BLaER1 treated with 17β-estradiol and CSF1 and Interleukin-3, amounts not matched to agents 10 nM and 100 nM (cell line): Measurements from ENCODE around the gene GMFB.
"Not testable (repeated sequence)": the region's sequence is repeated elsewhere in the genome, so short reads cannot be mapped to it uniquely, and the experiment has no call there.

ENCODE experiments used
- H3K27ac ChIP-seq, 11 experiments: shearing (Covaris generic); formaldehyde crosslinking; 2 replicates each; pipeline ENCODE4 v1.8.1; 2022
- H3K27me3 ChIP-seq, 11 experiments: shearing (Covaris generic); formaldehyde crosslinking; 2 replicates each; pipeline ENCODE4 v1.8.1; 2022
- H3K36me3 ChIP-seq, 11 experiments: shearing (Covaris generic); formaldehyde crosslinking; 2 replicates each; pipeline ENCODE4 v1.8.1; 2022
- H3K4me1 ChIP-seq, 10 experiments: shearing (Covaris generic); formaldehyde crosslinking; 2 replicates each; pipeline ENCODE4 v1.8.1; 2022
- H3K4me2 ChIP-seq, 11 experiments: shearing (Covaris generic); formaldehyde crosslinking; 2 replicates each; pipeline ENCODE4 v1.8.1; 2022
- H3K4me3 ChIP-seq, 10 experiments: shearing (Covaris generic); formaldehyde crosslinking; 2 replicates each; pipeline ENCODE4 v1.8.1; 2022
- H3K9ac ChIP-seq, 11 experiments: shearing (Covaris generic); formaldehyde crosslinking; 2 replicates each; pipeline ENCODE4 v1.8.1; 2022
- H3K9me3 ChIP-seq, 11 experiments: shearing (Covaris generic); formaldehyde crosslinking; replicated peaks in 1 of 11; 2 replicates each; pipeline ENCODE4 v1.8.1; 2022
- H4K20me1 ChIP-seq, 11 experiments: shearing (Covaris generic); formaldehyde crosslinking; 2 replicates each; pipeline ENCODE4 v1.8.1; 2022
- Cebpa-rat ChIP-seq, 11 experiments: shearing (Covaris generic); IDR thresholded peaks; 2 replicates each; pipeline ENCODE4 v1.8.1; 2022

Gene GMFB

GRCh38 chr14:54465654-54466053, 23.1 kb downstream of the GMFB start:
- H3K9me3 ChIP-seq = peaks cover 19 to 33% (median 25%) of the 10 kb centered on the region in 11 experiments
- H3K36me3 ChIP-seq = peaks cover 0 to 37% (median 0%) of the 10 kb centered on the region in 11 experiments; a peak in 8 of 22 replicates
- no peaks in the 10 kb centered on the region for H4K20me1 ChIP-seq
- H3K4me1 ChIP-seq = peaks cover 0 to 4% (median 0%) of the 10 kb centered on the region in 10 experiments; a peak in 1 of 20 replicates
- no peak overlapping the region for H3K9ac ChIP-seq
- H3K4me3 ChIP-seq = no peak overlapping the region
- H3K4me2 ChIP-seq = no peak overlapping the region
- H3K27me3 ChIP-seq = no peaks in the 10 kb centered on the region
- H3K27ac ChIP-seq = no peak overlapping the region
- TF ChIP-seq Cebpa-rat (IDR thresholded peaks at IDR 0.05) = no peak

GRCh38 chr14:54462048-54462447, 26.7 kb downstream of the GMFB start:
- Histone ChIP-seq H3K27ac (no peak overlapping the region), H3K9ac (no peak overlapping the region), H3K36me3 (peaks cover 0 to 13% (median 0%) of the 10 kb centered on the region in 11 experiments; a peak in 6 of 22 replicates), H4K20me1 (no peaks in the 10 kb centered on the region), H3K27me3 (no peaks in the 10 kb centered on the region), H3K4me2 (no peak overlapping the region), H3K4me1 (peaks cover 0 to 4% (median 0%) of the 10 kb centered on the region in 10 experiments; a peak in 1 of 20 replicates), H3K4me3 (no peak overlapping the region), H3K9me3 (peaks cover 27 to 40% (median 33%) of the 10 kb centered on the region in 11 experiments)
- TF ChIP-seq Cebpa-rat (IDR thresholded peaks at IDR 0.05) = no peak

GRCh38 chr14:54459106-54459505, 29.7 kb downstream of the GMFB start:
- H3K9me3 ChIP-seq = peaks cover 24 to 37% (median 30%) of the 10 kb centered on the region in 11 experiments
- H3K36me3 ChIP-seq = peaks cover 0 to 13% (median 0%) of the 10 kb centered on the region in 11 experiments; a peak in 6 of 22 replicates
- H3K4me2 ChIP-seq = no peak overlapping the region
- H3K4me3 ChIP-seq = peak overlapping the region in 1 of 10 experiments; percentile 15; a peak in 1 of 20 replicates
- no peak for TF ChIP-seq Cebpa-rat (IDR thresholded peaks at IDR 0.05)
- H3K27me3 ChIP-seq = no peaks in the 10 kb centered on the region
- no peak overlapping the region for H3K27ac ChIP-seq
- H3K4me1 ChIP-seq = no peaks in the 10 kb centered on the region
- H3K9ac ChIP-seq = no peak overlapping the region
- H4K20me1 ChIP-seq = no peaks in the 10 kb centered on the region

- Histone ChIP-seq H3K36me3 (peaks cover 0 to 13% (median 0%) of the 10 kb centered on the region in 11 experiments; a peak in 6 of 22 replicates), H3K9me3 (peaks cover 24 to 37% (median 30%) of the 10 kb centered on the region in 11 experiments)
- not testable (repeated sequence) for H3K9ac ChIP-seq, H3K4me2 ChIP-seq, H3K27ac ChIP-seq, H3K4me3 ChIP-seq, H3K4me1 ChIP-seq, H4K20me1 ChIP-seq, H3K27me3 ChIP-seq
Observed at GRCh38 chr14:54458536-54458935, 30.2 kb downstream of the GMFB start.

- Histone ChIP-seq H3K4me2 (no peak overlapping the region), H3K4me1 (no peaks in the 10 kb centered on the region), H3K4me3 (no peak overlapping the region), H3K27ac (no peak overlapping the region), H3K27me3 (no peaks in the 10 kb centered on the region), H4K20me1 (no peaks in the 10 kb centered on the region), H3K36me3 (peaks cover 0 to 13% (median 0%) of the 10 kb centered on the region in 11 experiments; a peak in 6 of 22 replicates), H3K9me3 (peaks cover 24 to 37% (median 30%) of the 10 kb centered on the region in 11 experiments), H3K9ac (no peak overlapping the region)
- TF ChIP-seq Cebpa-rat (IDR thresholded peaks at IDR 0.05) = no peak
Observed at GRCh38 chr14:54457609-54457996, 31.2 kb downstream of the GMFB start.

GRCh38 chr14:54456820-54457608, 31.8 kb downstream of the GMFB start:
- H4K20me1 ChIP-seq, H3K27me3 ChIP-seq, H3K4me2 ChIP-seq, H3K27ac ChIP-seq, H3K9ac ChIP-seq, H3K4me1 ChIP-seq, H3K4me3 ChIP-seq: not testable (repeated sequence)
- Histone ChIP-seq H3K36me3 (peaks cover 0 to 13% (median 0%) of the 10 kb centered on the region in 11 experiments; a peak in 6 of 22 replicates), H3K9me3 (peaks cover 24 to 37% (median 30%) of the 10 kb centered on the region in 11 experiments)

GRCh38 chr14:54455363-54455762, 33.4 kb downstream of the GMFB start:
- H3K9me3 ChIP-seq = peaks cover 18 to 24% (median 22%) of the 10 kb centered on the region in 11 experiments
- peaks cover 0 to 13% (median 0%) of the 10 kb centered on the region in 11 experiments; a peak in 5 of 22 replicates for H3K36me3 ChIP-seq
- H3K4me1 ChIP-seq = peaks cover 0 to 16% (median 5%) of the 10 kb centered on the region in 10 experiments; a peak in 10 of 20 replicates
- H3K9ac ChIP-seq = no peak overlapping the region
- TF ChIP-seq Cebpa-rat (IDR thresholded peaks at IDR 0.05) = no peak
- no peak overlapping the region for H3K4me2 ChIP-seq
- no peaks in the 10 kb centered on the region for H4K20me1 ChIP-seq
- H3K27ac ChIP-seq = no peak overlapping the region
- H3K27me3 ChIP-seq = no peaks in the 10 kb centered on the region
- H3K4me3 ChIP-seq = no peak overlapping the region

- H3K9ac ChIP-seq, H3K4me2 ChIP-seq, H4K20me1 ChIP-seq, H3K27ac ChIP-seq, H3K4me3 ChIP-seq, H3K36me3 ChIP-seq, H3K27me3 ChIP-seq: not testable (repeated sequence)
- peaks cover 0 to 30% (median 8%) of the 10 kb centered on the region in 10 experiments; a peak in 10 of 20 replicates for H3K4me1 ChIP-seq
- peaks cover 5 to 10% (median 8%) of the 10 kb centered on the region in 11 experiments for H3K9me3 ChIP-seq
Observed at GRCh38 chr14:54453990-54454389, 34.8 kb downstream of the GMFB start.

- Histone ChIP-seq H3K4me2 (no peak overlapping the region), H3K4me3 (no peak overlapping the region), H3K9ac (no peak overlapping the region), H3K27ac (no peak overlapping the region), H3K9me3 (peaks cover 0 to 3% (median 1%) of the 10 kb centered on the region in 11 experiments; a peak in 6 of 22 replicates), H3K36me3 (no peaks in the 10 kb centered on the region), H4K20me1 (no peaks in the 10 kb centered on the region), H3K27me3 (no peaks in the 10 kb centered on the region), H3K4me1 (peaks cover 0 to 37% (median 8%) of the 10 kb centered on the region in 10 experiments; a peak in 10 of 20 replicates)
- TF ChIP-seq Cebpa-rat (IDR thresholded peaks at IDR 0.05) = no peak
Observed at GRCh38 chr14:54453252-54453651, 35.5 kb downstream of the GMFB start.
